ENCODE measurements around the gene FGGY.
"Not testable (repeated sequence)": the region's sequence is repeated elsewhere in the genome, so short reads cannot be mapped to it uniquely, and the experiment has no call there.

FGGY gene

DNA sequence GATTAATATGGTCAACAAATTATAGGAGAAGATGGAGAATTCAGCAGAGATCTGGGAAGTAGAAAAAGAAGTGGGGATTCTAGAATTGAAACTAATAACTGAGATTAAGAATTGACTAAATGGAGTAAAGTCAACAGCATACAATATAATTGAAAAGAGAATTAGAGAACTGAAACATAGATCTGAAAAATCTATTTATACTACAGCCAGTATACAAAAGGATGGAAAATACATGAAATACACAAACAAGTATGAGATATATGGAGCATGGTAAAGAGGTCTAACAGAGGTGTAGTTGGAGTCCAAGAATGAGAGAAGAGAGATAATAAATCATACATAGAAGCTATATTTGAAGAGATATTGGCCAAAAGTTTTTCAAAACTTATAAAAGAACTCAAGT, 235.2 kb downstream of the FGGY start:
- H3K27me3 ChIP-seq (ENCODE audit: control insufficient read depth, insufficient read depth, low read length): no peaks in the 10 kb centered on the region
- H3K4me3 ChIP-seq (ENCODE audit: low read length): no peak overlapping the region
- no peaks in the 10 kb centered on the region for H3K36me3 ChIP-seq (ENCODE audit: control insufficient read depth, insufficient read depth, low read length)
- H3K9me3 ChIP-seq (ENCODE audit: control insufficient read depth, low read length): no peaks in the 10 kb centered on the region
- H3K4me1 ChIP-seq (ENCODE audit: control insufficient read depth, insufficient read depth, low read length): no peaks in the 10 kb centered on the region
- H3K9ac ChIP-seq (ENCODE audit: low read length): no peak overlapping the region

DNA sequence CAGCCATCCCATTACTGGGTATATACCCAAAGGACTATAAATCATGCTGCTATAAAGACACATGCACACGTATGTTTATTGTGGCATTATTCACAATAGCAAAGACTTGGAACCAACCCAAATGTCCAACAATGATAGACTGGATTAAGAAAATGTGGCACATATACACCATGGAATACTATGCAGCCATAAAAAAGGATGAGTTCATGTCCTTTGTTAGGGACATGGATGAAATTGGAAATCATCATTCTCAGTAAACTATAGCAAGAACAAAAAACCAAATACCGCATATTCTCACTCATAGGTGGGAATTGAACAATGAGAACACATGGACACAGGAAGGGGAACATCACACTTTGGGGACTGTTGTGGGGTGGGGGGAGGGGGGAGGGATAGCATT, 241.6 kb downstream of the FGGY start:
- H3K4me3 ChIP-seq (ENCODE audit: low read length); H3K36me3 ChIP-seq (ENCODE audit: control insufficient read depth, insufficient read depth, low read length); H3K9ac ChIP-seq (ENCODE audit: low read length); H3K27me3 ChIP-seq (ENCODE audit: control insufficient read depth, insufficient read depth, low read length); H3K9me3 ChIP-seq (ENCODE audit: control insufficient read depth, low read length): not testable (repeated sequence)
- peaks cover 15% of the 10 kb centered on the region for H3K4me1 ChIP-seq (ENCODE audit: control insufficient read depth, insufficient read depth, low read length)

DNA sequence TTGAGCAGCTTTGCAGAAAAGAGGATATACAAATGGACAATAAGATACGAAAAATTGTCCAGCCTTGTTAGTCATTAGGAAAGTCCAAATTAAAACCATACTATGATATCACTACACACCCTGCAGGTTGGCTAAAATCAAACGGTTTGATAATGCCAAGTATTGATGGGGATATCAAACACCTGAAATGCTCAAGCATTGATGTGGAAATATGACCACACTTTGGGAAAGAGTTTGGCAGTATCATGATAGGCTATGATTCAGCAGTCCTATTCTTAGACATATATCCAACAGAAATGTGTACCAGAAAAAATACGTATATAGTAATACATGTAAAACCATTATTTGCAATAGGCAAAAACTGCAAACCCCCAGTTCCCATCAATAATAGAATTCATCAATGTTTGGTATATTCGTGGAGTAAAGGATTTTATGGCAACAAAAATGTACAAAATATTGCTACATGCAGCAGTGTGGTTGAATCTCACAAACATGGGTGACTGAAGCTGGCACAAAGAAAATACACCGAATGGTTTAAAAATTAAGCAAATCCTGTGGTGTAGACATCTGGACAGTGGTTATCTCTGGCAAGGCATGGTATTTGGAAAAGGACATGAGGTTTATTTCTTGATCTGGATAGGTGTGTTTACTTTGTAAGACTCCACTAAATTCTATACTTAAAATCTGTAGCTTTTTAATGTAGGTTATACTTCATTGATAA, 243.2 kb downstream of the FGGY start:
- no peaks in the 10 kb centered on the region for H3K27me3 ChIP-seq (ENCODE audit: control insufficient read depth, insufficient read depth, low read length)
- no peak overlapping the region for H3K9ac ChIP-seq (ENCODE audit: low read length)
- no peak overlapping the region for H3K4me3 ChIP-seq (ENCODE audit: low read length)
- H3K4me1 ChIP-seq (ENCODE audit: control insufficient read depth, insufficient read depth, low read length): peaks cover 17% of the 10 kb centered on the region
- H3K36me3 ChIP-seq (ENCODE audit: control insufficient read depth, insufficient read depth, low read length): no peaks in the 10 kb centered on the region
- no peaks in the 10 kb centered on the region for H3K9me3 ChIP-seq (ENCODE audit: control insufficient read depth, low read length)

DNA sequence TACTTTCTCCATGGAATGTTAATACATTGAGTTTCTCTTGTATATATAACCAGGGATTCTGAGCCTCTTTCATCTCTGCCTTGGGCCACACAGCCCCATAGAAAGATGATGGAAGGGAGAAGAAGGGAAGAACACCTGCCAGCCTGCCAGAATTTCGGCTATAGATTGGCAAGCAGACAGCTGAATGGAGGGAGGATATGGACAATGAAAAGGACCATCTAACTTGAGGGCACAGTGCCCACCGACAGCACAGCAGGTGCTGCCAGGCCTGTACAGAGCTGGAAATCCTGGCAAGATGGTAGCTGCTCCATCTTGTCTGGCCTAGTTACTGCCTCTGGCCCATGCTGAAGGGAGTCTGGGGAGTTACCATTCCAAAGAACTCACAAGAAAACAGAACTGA, 244.3 kb downstream of the FGGY start:
- Histone ChIP-seq H3K4me3 (ENCODE audit: low read length) (no peak overlapping the region), H3K27me3 (ENCODE audit: control insufficient read depth, insufficient read depth, low read length) (no peaks in the 10 kb centered on the region), H3K9ac (ENCODE audit: low read length) (no peak overlapping the region), H3K36me3 (ENCODE audit: control insufficient read depth, insufficient read depth, low read length) (no peaks in the 10 kb centered on the region), H3K9me3 (ENCODE audit: control insufficient read depth, low read length) (no peaks in the 10 kb centered on the region), H3K4me1 (ENCODE audit: control insufficient read depth, insufficient read depth, low read length) (peaks cover 17% of the 10 kb centered on the region)

DNA sequence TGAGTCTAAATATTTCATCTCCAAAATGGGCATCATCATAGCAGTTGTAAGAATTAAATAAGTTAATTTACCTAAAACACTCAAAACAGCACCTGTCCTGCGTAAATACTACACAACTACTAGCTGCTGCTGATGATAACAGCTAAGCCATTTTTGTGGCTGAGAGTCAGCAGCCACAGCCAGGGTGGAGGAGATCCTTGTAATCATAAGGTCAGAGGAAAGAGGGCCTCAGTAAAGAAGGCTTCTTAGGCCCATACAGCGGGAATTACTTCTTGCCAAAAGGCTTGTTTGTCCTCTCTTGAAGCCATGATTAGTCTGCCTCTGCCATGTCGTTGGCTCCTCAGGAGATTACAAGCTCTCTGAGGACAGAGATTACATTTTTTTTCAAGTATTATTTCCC, 245.0 kb downstream of the FGGY start:
- Histone ChIP-seq H3K36me3 (ENCODE audit: control insufficient read depth, insufficient read depth, low read length) (no peaks in the 10 kb centered on the region), H3K9ac (ENCODE audit: low read length) (no peak overlapping the region), H3K4me3 (ENCODE audit: low read length) (no peak overlapping the region), H3K4me1 (ENCODE audit: control insufficient read depth, insufficient read depth, low read length) (peaks cover 17% of the 10 kb centered on the region), H3K9me3 (ENCODE audit: control insufficient read depth, low read length) (no peaks in the 10 kb centered on the region), H3K27me3 (ENCODE audit: control insufficient read depth, insufficient read depth, low read length) (no peaks in the 10 kb centered on the region)

DNA sequence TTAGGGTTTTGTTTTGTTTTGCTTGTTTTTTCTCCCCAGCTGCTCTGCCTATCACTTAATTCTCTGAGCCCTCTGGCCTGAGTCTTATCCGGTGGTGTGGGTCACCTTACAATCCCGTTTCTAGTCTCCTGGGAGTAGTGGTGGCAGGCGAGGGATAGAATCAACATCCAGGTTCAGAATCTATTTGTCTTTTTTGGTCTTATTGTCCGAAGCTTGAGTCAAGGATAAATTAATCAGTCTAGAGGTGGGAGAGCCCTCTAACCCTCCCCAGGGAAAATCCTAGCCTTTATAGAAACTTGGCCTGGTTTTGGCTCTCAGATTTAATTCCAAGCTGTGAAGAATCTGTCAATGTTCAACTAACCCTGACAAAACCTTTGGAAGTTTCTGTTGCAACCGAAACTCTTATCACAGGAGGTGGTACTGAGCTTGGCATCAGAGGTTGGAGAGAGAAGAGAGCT, 246.3 kb downstream of the FGGY start:
- Histone ChIP-seq H3K4me3 (ENCODE audit: low read length) (no peak overlapping the region), H3K27me3 (ENCODE audit: control insufficient read depth, insufficient read depth, low read length) (no peaks in the 10 kb centered on the region), H3K9ac (ENCODE audit: low read length) (no peak overlapping the region), H3K9me3 (ENCODE audit: control insufficient read depth, low read length) (no peaks in the 10 kb centered on the region), H3K36me3 (ENCODE audit: control insufficient read depth, insufficient read depth, low read length) (no peaks in the 10 kb centered on the region), H3K4me1 (ENCODE audit: control insufficient read depth, insufficient read depth, low read length) (peaks cover 17% of the 10 kb centered on the region)

DNA sequence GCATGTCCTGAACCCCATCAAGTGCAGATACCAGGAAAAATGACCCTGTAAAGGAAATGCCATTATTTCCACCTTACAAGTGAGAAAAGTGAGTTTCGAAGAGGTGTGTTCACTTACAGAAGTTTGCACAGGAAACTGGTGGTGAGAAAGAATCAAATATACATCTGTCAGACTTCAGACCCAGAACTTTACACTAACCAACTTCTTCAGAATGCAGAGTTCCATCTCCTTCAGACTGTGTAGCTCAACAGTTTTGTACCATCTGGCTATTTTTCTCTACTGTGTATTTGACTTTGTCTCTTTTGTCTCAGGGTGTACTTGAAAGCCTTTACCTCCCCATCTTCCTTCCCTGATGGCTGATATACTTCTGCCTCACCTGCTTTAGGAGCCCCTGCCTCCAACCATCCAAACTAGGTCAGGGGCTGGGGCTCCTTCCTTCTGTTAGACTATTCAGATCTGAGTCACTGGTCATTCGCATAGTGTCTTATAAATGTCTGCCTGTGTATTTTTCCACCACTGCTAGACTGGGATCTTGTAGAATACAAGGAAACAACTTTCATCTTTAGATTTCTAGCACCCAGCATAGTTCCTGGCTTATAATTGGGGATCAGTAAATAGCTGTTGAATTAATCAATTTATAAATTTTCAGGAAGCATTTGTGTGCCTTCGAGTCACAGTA, 247.9 kb downstream of the FGGY start:
- Histone ChIP-seq H3K4me3 (ENCODE audit: low read length) (no peak overlapping the region), H3K9me3 (ENCODE audit: control insufficient read depth, low read length) (no peaks in the 10 kb centered on the region), H3K36me3 (ENCODE audit: control insufficient read depth, insufficient read depth, low read length) (no peaks in the 10 kb centered on the region), H3K27me3 (ENCODE audit: control insufficient read depth, insufficient read depth, low read length) (no peaks in the 10 kb centered on the region), H3K4me1 (ENCODE audit: control insufficient read depth, insufficient read depth, low read length) (peaks cover 17% of the 10 kb centered on the region), H3K9ac (ENCODE audit: low read length) (no peak overlapping the region)

DNA sequence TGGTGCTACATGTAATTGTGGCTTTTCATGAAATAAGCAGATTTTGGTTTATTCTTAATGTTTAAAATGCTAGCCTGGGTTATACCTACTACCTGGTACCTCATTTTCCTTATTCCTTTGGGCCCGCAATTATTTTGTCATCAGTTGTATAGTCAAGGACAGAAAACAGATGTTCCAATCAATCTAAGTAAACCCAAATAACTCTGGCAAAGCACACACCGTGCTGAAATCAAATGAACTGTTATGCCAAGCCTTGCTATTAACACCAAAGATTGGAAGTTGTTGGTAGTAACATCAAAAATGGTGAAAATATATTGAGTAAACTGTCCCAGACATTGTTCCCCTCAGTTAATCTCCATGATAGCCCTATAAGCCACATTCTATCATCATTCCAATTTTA, 248.9 kb downstream of the FGGY start:
- H3K4me1 ChIP-seq (ENCODE audit: control insufficient read depth, insufficient read depth, low read length): peaks cover 14% of the 10 kb centered on the region
- no peaks in the 10 kb centered on the region for H3K9me3 ChIP-seq (ENCODE audit: control insufficient read depth, low read length)

DNA sequence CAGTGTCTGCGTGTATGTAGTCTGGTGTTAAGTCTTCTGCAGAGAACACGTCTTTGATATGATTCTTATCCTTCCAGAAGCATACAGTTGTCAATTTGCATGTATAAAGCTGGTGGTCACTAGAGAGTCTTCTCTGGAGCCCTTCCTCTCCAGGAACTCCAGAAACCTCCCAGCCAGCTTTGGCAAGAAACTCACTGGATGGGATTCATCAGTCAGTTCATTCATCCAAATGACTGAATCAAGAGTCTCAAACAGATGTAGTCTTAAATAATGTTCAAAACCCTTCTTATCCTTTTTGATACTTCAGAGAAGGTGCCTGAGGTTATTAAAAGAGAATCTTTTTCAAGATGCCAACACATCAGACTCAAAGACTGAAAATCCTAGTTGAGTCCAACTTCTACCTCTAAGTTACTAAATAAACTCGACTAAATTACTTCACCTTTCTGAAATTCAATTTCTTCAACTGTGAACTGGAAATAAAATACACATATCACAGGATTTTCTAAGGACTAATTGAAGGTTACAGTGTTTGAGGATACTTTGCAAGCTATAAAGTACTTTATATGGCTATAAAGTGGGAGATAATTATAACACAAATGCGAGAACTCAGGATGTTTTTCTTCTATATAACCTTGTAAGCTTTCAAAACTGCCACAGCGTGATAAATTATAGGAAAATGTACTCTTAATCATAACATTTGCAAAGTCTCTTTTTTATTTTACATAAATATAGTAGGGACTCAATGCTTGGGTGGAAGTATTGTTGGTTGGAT, 252.4 kb downstream of the FGGY start:
- Histone ChIP-seq H3K27me3 (ENCODE audit: control insufficient read depth, insufficient read depth, low read length) (no peaks in the 10 kb centered on the region), H3K9me3 (ENCODE audit: control insufficient read depth, low read length) (no peaks in the 10 kb centered on the region), H3K9ac (ENCODE audit: low read length) (no peak overlapping the region), H3K4me1 (ENCODE audit: control insufficient read depth, insufficient read depth, low read length) (no peaks in the 10 kb centered on the region), H3K36me3 (ENCODE audit: control insufficient read depth, insufficient read depth, low read length) (no peaks in the 10 kb centered on the region), H3K4me3 (ENCODE audit: low read length) (no peak overlapping the region)

More for the DNA sequence above, 248.9 kb downstream of the FGGY start:
- H3K4me3 ChIP-seq (ENCODE audit: low read length): no peak overlapping the region
- H3K27me3 ChIP-seq (ENCODE audit: control insufficient read depth, insufficient read depth, low read length): no peaks in the 10 kb centered on the region
- no peaks in the 10 kb centered on the region for H3K36me3 ChIP-seq (ENCODE audit: control insufficient read depth, insufficient read depth, low read length)
- H3K9ac ChIP-seq (ENCODE audit: low read length): no peak overlapping the region

DNA sequence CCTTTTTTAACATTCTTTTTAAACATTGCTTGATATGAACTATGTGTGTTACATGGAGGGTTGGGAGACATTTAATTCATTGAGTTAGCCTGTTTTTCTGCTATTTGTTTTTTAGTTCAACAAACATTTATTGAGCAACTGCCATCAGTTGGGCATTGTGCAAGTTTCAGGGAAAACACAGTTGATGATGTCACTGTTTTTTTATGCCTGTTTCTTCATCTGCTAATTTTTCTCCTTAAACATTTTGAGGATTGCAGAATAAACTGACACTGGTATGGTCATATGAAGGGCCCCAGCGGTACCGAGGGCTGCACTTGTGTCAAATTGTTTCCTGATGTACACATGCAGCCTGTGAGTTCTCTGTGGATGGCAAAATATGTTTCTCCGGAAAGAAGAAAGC, 253.0 kb downstream of the FGGY start:
- Histone ChIP-seq H3K9me3 (ENCODE audit: control insufficient read depth, low read length) (no peaks in the 10 kb centered on the region), H3K27me3 (ENCODE audit: control insufficient read depth, insufficient read depth, low read length) (no peaks in the 10 kb centered on the region), H3K4me3 (ENCODE audit: low read length) (no peak overlapping the region), H3K36me3 (ENCODE audit: control insufficient read depth, insufficient read depth, low read length) (no peaks in the 10 kb centered on the region), H3K4me1 (ENCODE audit: control insufficient read depth, insufficient read depth, low read length) (no peaks in the 10 kb centered on the region), H3K9ac (ENCODE audit: low read length) (no peak overlapping the region)

DNA sequence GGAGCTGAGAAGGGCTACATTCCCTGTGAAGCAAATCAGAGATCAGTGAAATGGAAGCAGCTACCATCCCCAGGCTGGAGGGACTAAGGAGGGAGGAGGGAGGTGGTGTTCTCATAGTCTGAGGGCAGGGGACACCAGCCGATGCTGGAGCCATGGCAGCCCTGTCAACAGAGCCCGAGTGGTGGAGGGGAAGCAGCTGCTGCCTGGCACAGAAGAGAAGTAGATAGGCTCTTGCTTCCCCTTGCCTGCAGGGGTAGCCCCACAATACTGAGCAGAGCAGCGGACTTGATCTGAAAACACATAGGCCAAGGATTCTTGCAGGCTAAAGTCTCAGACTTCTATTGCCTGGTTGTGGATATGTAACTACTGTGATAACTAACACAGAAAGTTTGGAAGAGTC, 255.1 kb downstream of the FGGY start:
- H3K4me1 ChIP-seq (ENCODE audit: control insufficient read depth, insufficient read depth, low read length): no peaks in the 10 kb centered on the region
- no peak overlapping the region for H3K9ac ChIP-seq (ENCODE audit: low read length)
- no peaks in the 10 kb centered on the region for H3K36me3 ChIP-seq (ENCODE audit: control insufficient read depth, insufficient read depth, low read length)
- H3K4me3 ChIP-seq (ENCODE audit: low read length): no peak overlapping the region
- no peaks in the 10 kb centered on the region for H3K27me3 ChIP-seq (ENCODE audit: control insufficient read depth, insufficient read depth, low read length)
- no peaks in the 10 kb centered on the region for H3K9me3 ChIP-seq (ENCODE audit: control insufficient read depth, low read length)

DNA sequence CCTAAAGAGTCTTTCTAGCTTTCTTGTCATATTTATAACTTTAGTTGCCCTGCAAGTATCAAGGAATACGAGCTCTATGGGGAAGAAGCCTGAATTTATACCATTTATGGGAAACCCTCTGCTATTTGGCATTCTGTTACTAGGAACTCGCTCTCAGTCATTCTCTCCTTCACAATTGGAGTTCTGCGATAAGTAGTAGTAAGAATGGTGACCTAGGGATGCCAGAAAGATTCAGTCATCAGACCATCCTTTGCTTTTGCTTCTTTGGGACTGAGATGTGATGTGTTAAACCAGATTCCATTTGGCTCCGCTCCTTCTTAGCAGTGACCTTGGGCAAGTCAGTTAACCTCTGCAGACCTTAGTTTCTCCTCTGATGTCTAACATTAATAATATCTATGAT, 256.5 kb downstream of the FGGY start:
- Histone ChIP-seq H3K9ac (ENCODE audit: low read length) (no peak overlapping the region), H3K36me3 (ENCODE audit: control insufficient read depth, insufficient read depth, low read length) (no peaks in the 10 kb centered on the region), H3K9me3 (ENCODE audit: control insufficient read depth, low read length) (no peaks in the 10 kb centered on the region), H3K4me3 (ENCODE audit: low read length) (no peak overlapping the region), H3K4me1 (ENCODE audit: control insufficient read depth, insufficient read depth, low read length) (no peaks in the 10 kb centered on the region), H3K27me3 (ENCODE audit: control insufficient read depth, insufficient read depth, low read length) (no peaks in the 10 kb centered on the region)

Data from mucosa of stomach (tissue), 1 donor.